ENCODE results near the gene PPP1R3G.

The PPP1R3G gene

DNA sequence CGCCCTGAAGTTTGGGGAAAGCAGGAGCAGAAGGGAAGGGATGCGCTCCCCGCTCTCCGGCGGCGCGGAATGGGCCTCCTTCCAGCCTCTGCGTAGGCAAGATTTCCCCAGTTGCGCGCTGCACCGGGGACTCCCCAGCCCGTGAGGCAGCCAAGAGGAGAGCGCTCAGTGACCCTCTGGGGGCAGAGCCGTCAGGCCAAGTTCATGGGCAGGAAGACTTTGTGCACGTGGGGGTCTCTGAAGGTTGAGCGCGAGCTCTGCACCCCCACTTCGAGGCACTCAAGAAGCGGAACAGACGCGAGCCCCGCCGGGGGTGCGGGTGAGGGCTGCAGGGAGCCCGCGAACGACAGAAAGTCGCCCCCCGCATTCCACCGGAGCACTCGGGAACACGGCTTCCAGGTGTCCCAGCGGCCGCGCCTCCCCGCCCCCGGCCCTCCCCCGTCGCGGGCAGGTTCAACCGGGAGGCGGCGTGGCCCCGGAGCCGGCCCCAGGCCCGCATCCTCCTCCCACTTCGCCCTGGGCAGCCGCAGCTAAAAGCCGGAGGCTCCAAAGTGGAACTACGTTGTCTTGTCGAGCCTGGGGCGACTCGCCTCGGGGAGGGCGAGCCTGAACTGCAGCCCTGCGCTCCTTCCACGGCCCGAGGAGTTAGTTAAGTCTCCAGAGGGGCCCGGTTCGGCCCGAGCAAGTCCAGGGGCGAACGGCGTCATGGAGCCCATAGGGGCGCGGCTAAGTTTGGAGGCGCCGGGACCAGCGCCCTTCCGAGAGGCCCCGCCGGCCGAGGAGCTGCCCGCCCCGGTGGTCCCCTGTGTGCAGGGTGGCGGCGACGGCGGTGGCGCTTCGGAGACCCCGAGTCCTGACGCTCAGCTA is at the start of gene PPP1R3G:
Gene PPP1R3G, plus strand, starts transcription at position 561 of the 867 bp plus-strand sequence. Its CDS starts 145 bp downstream, at position 706.
- peak within 1 kb of the TSS; percentile 60 for H3K27ac ChIP-seq (ENCODE audit: low read depth, low read length)
- no peaks in the 10 kb centered on the region for H3K27me3 ChIP-seq (ENCODE audit: control insufficient read depth in 1 of 2, insufficient read depth in 2 of 2, low read length in 2 of 2)
- H3K4me1 ChIP-seq (ENCODE audit: insufficient read depth, low read length) = peaks cover 12% of the 10 kb centered on the region
- H3K9me3 ChIP-seq (ENCODE audit: low read length) = no peaks in the 10 kb centered on the region
- no peaks in the 10 kb centered on the region for H3K36me3 ChIP-seq (ENCODE audit: insufficient read depth, low read length)
- H3K4me3 ChIP-seq (ENCODE audit: low read depth in 1 of 2, low read length in 2 of 2) = peak within 1 kb of the TSS; percentile 70 to 72
- peak within 1 kb of the TSS; percentile 57 for H3K9ac ChIP-seq (ENCODE audit: low read length)

DNA sequence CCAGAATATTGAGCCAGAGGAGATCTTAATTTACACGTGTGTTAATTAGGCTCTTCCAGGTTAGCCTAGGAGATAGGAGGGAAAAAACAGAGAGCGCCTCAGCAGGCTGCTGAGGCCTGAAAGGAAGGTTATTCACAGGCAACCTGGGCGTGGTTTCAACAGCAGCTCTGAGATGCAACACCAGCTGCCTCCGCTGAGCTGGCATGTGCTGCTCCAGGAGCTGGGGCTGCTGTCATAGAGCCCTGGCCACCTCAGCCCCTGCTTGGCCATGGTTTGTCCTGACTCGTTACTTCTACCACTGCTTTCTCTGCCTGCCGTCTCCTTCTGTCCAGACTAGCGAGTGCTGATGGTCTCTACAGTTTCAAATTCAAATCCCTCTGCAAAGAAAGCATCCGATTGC is 48.9 kb upstream of the PPP1R3G start:
- no peaks in the 10 kb centered on the region for H3K9me3 ChIP-seq (ENCODE audit: low read length)
- H3K4me1 ChIP-seq (ENCODE audit: insufficient read depth, low read length) = peaks cover 3% of the 10 kb centered on the region
- H3K4me3 ChIP-seq (ENCODE audit: low read depth in 1 of 2, low read length in 2 of 2) = no peak overlapping the region
- no peak overlapping the region for H3K27ac ChIP-seq (ENCODE audit: low read depth, low read length)
- no peak overlapping the region for H3K9ac ChIP-seq (ENCODE audit: low read length)
- no peaks in the 10 kb centered on the region for H3K27me3 ChIP-seq (ENCODE audit: control insufficient read depth in 1 of 2, insufficient read depth in 2 of 2, low read length in 2 of 2)
- H3K36me3 ChIP-seq (ENCODE audit: insufficient read depth, low read length) = no peaks in the 10 kb centered on the region

DNA sequence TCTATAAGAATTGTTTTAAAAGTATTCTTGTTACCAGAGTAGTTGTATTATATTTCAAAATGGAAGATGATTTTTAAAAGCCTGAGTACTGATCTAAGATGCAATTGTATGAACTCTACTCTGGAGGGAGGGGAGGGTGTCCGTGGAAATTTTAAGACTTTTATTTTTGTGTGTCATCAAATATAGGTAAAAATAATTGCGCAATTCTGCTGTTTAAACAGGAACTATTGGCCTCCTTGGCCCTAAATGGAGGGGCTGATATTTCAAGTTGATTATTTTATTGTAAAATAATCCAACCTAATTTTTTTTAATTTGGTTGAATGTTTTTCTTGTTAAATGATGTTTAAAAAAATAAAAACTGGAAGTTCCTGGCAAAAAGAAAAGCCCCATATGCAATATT is 43.2 kb upstream of the PPP1R3G start:
- H3K9ac ChIP-seq (ENCODE audit: low read length) = no peak overlapping the region
- H3K36me3 ChIP-seq (ENCODE audit: insufficient read depth, low read length) = no peaks in the 10 kb centered on the region
- no peaks in the 10 kb centered on the region for H3K9me3 ChIP-seq (ENCODE audit: low read length)
- H3K27me3 ChIP-seq (ENCODE audit: control insufficient read depth in 1 of 2, insufficient read depth in 2 of 2, low read length in 2 of 2) = no peaks in the 10 kb centered on the region
- no peak overlapping the region for H3K27ac ChIP-seq (ENCODE audit: low read depth, low read length)
- H3K4me3 ChIP-seq (ENCODE audit: low read depth in 1 of 2, low read length in 2 of 2) = no peak overlapping the region
- H3K4me1 ChIP-seq (ENCODE audit: insufficient read depth, low read length) = no peaks in the 10 kb centered on the region

GRCh38 chr6:5042436-5042835 is 42.7 kb upstream of the PPP1R3G start:
- no peaks in the 10 kb centered on the region for H3K27me3 ChIP-seq (ENCODE audit: control insufficient read depth in 1 of 2, insufficient read depth in 2 of 2, low read length in 2 of 2)
- no peaks in the 10 kb centered on the region for H3K36me3 ChIP-seq (ENCODE audit: insufficient read depth, low read length)
- H3K9me3 ChIP-seq (ENCODE audit: low read length) = no peaks in the 10 kb centered on the region
- no peak overlapping the region for H3K4me3 ChIP-seq (ENCODE audit: low read depth in 1 of 2, low read length in 2 of 2)
- H3K4me1 ChIP-seq (ENCODE audit: insufficient read depth, low read length) = no peaks in the 10 kb centered on the region
- no peak overlapping the region for H3K9ac ChIP-seq (ENCODE audit: low read length)
- no peak overlapping the region for H3K27ac ChIP-seq (ENCODE audit: low read depth, low read length)

DNA sequence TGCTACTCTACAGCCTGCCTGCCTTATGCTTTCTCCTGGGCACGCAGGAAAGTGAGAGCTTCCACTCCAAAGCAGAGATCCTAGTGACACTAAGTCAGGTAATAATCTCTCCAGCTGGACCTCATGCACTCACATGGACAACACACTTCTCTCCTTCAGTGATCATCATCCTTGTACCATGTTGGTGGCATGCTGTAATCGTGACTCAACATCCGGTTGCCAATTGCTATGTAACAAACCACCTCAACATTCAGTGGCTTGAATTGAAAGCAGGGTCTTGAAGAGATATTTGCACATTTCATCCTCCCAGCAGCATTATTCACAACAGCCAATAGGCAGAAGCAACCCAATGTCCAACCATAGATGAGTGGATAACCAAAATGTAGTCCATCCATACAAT is 40.3 kb upstream of the PPP1R3G start:
- Histone ChIP-seq H3K9ac (ENCODE audit: low read length) (no peak overlapping the region), H3K27me3 (ENCODE audit: control insufficient read depth in 1 of 2, insufficient read depth in 2 of 2, low read length in 2 of 2) (no peaks in the 10 kb centered on the region), H3K36me3 (ENCODE audit: insufficient read depth, low read length) (no peaks in the 10 kb centered on the region), H3K4me3 (ENCODE audit: low read depth in 1 of 2, low read length in 2 of 2) (no peak overlapping the region), H3K27ac (ENCODE audit: low read depth, low read length) (no peak overlapping the region), H3K4me1 (ENCODE audit: insufficient read depth, low read length) (no peaks in the 10 kb centered on the region), H3K9me3 (ENCODE audit: low read length) (no peaks in the 10 kb centered on the region)

GRCh38 chr6:5045416-5045815 is 39.7 kb upstream of the PPP1R3G start:
- Histone ChIP-seq H3K4me3 (ENCODE audit: low read depth in 1 of 2, low read length in 2 of 2) (no peak overlapping the region), H3K9ac (ENCODE audit: low read length) (no peak overlapping the region), H3K27ac (ENCODE audit: low read depth, low read length) (no peak overlapping the region), H3K9me3 (ENCODE audit: low read length) (no peaks in the 10 kb centered on the region), H3K27me3 (ENCODE audit: control insufficient read depth in 1 of 2, insufficient read depth in 2 of 2, low read length in 2 of 2) (no peaks in the 10 kb centered on the region), H3K4me1 (ENCODE audit: insufficient read depth, low read length) (no peaks in the 10 kb centered on the region), H3K36me3 (ENCODE audit: insufficient read depth, low read length) (no peaks in the 10 kb centered on the region)

DNA sequence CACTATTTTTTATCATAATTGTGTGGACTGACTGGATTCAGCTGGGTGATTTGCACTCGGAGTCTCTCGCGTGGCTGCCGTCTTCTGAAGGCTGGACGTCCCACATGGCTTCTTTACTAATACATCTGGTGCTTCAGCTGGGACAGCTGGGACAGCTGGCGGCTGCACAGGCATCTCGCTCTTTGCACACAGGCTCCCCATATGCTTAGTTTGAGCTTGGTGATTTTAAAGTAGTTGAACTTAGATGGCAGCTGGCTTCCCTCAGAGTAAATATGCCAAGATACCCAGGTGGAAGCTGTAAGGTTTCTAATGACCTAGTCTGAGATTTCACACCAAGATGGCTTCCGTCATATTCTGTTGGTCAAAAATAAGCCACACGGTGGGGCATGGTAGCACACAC is 38.7 kb upstream of the PPP1R3G start:
- Histone ChIP-seq H3K4me1 (ENCODE audit: insufficient read depth, low read length) (no peaks in the 10 kb centered on the region), H3K27ac (ENCODE audit: low read depth, low read length) (no peak overlapping the region), H3K4me3 (ENCODE audit: low read depth in 1 of 2, low read length in 2 of 2) (no peak overlapping the region), H3K9ac (ENCODE audit: low read length) (no peak overlapping the region), H3K9me3 (ENCODE audit: low read length) (no peaks in the 10 kb centered on the region), H3K27me3 (ENCODE audit: control insufficient read depth in 1 of 2, insufficient read depth in 2 of 2, low read length in 2 of 2) (no peaks in the 10 kb centered on the region), H3K36me3 (ENCODE audit: insufficient read depth, low read length) (no peaks in the 10 kb centered on the region)

GRCh38 chr6:5050009-5050408 is 35.1 kb upstream of the PPP1R3G start:
- Histone ChIP-seq H3K9me3 (ENCODE audit: low read length) (no peaks in the 10 kb centered on the region), H3K27me3 (ENCODE audit: control insufficient read depth in 1 of 2, insufficient read depth in 2 of 2, low read length in 2 of 2) (no peaks in the 10 kb centered on the region), H3K4me1 (ENCODE audit: insufficient read depth, low read length) (no peaks in the 10 kb centered on the region), H3K36me3 (ENCODE audit: insufficient read depth, low read length) (no peaks in the 10 kb centered on the region), H3K27ac (ENCODE audit: low read depth, low read length) (no peak overlapping the region), H3K4me3 (ENCODE audit: low read depth in 1 of 2, low read length in 2 of 2) (no peak overlapping the region), H3K9ac (ENCODE audit: low read length) (no peak overlapping the region)

GRCh38 chr6:5051394-5051793 is 33.7 kb upstream of the PPP1R3G start:
- Histone ChIP-seq H3K27me3 (ENCODE audit: control insufficient read depth in 1 of 2, insufficient read depth in 2 of 2, low read length in 2 of 2) (no peaks in the 10 kb centered on the region), H3K36me3 (ENCODE audit: insufficient read depth, low read length) (no peaks in the 10 kb centered on the region), H3K9me3 (ENCODE audit: low read length) (no peaks in the 10 kb centered on the region), H3K4me3 (ENCODE audit: low read depth in 1 of 2, low read length in 2 of 2) (no peak overlapping the region), H3K27ac (ENCODE audit: low read depth, low read length) (no peak overlapping the region), H3K9ac (ENCODE audit: low read length) (no peak overlapping the region), H3K4me1 (ENCODE audit: insufficient read depth, low read length) (no peaks in the 10 kb centered on the region)

DNA sequence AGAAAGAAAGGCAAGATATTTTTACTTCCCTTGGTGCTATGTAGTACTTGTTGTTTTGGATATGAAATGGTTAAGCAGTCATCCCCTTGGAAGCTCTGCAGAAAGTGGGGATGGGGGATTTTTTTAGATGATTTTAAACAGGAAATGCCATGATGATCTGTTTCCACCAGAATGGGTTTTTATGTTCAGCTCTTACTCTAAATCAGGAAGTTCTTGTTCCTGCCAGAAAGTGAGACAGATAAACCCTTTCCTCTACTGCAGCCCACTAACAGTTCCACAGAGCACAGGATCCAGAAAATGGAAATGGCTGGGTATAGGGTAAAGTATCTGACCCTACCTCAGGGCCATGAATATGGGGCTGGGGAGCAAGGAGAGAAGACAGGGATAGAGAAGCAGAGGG is 32.1 kb upstream of the PPP1R3G start:
- Histone ChIP-seq H3K4me1 (ENCODE audit: insufficient read depth, low read length) (no peaks in the 10 kb centered on the region), H3K27ac (ENCODE audit: low read depth, low read length) (no peak overlapping the region), H3K36me3 (ENCODE audit: insufficient read depth, low read length) (no peaks in the 10 kb centered on the region), H3K9ac (ENCODE audit: low read length) (no peak overlapping the region), H3K4me3 (ENCODE audit: low read depth in 1 of 2, low read length in 2 of 2) (no peak overlapping the region), H3K9me3 (ENCODE audit: low read length) (no peaks in the 10 kb centered on the region), H3K27me3 (ENCODE audit: control insufficient read depth in 1 of 2, insufficient read depth in 2 of 2, low read length in 2 of 2) (no peaks in the 10 kb centered on the region)

- Histone ChIP-seq H3K9me3 (ENCODE audit: low read length) (no peaks in the 10 kb centered on the region), H3K4me3 (ENCODE audit: low read depth in 1 of 2, low read length in 2 of 2) (no peak overlapping the region), H3K9ac (ENCODE audit: low read length) (no peak overlapping the region), H3K27me3 (ENCODE audit: control insufficient read depth in 1 of 2, insufficient read depth in 2 of 2, low read length in 2 of 2) (no peaks in the 10 kb centered on the region), H3K4me1 (ENCODE audit: insufficient read depth, low read length) (no peaks in the 10 kb centered on the region), H3K27ac (ENCODE audit: low read depth, low read length) (no peak overlapping the region), H3K36me3 (ENCODE audit: insufficient read depth, low read length) (no peaks in the 10 kb centered on the region)
These were observed 31.3 kb upstream of the PPP1R3G start for GRCh38 chr6:5053864-5054244.

GRCh38 chr6:5054245-5054873 is 30.8 kb upstream of the PPP1R3G start:
- no peak overlapping the region for H3K4me3 ChIP-seq (ENCODE audit: low read depth in 1 of 2, low read length in 2 of 2)
- no peaks in the 10 kb centered on the region for H3K4me1 ChIP-seq (ENCODE audit: insufficient read depth, low read length)
- H3K27ac ChIP-seq (ENCODE audit: low read depth, low read length) = no peak overlapping the region
- no peaks in the 10 kb centered on the region for H3K27me3 ChIP-seq (ENCODE audit: control insufficient read depth in 1 of 2, insufficient read depth in 2 of 2, low read length in 2 of 2)
- H3K9ac ChIP-seq (ENCODE audit: low read length) = no peak overlapping the region
- H3K36me3 ChIP-seq (ENCODE audit: insufficient read depth, low read length) = no peaks in the 10 kb centered on the region
- H3K9me3 ChIP-seq (ENCODE audit: low read length) = no peaks in the 10 kb centered on the region
